Lower leg skin (tissue), 4 donors: ENCODE data around the gene SNRPD3. TPM values are rescaled to one million over a fixed set of nuclear protein-coding genes. Genes with fewer than 3 reads are reported as not detected.

Experiments used
- DNase-seq, 2 donors: peaks; one replicate each; pipeline ENCODE4 v3.0.0-alpha.2; 2019; ENCODE audit warnings: low spot score in 2 of 2
- H3K4me3 ChIP-seq: fragments of 200-600 bp; sonication (generic); 2 replicates; pipeline ENCODE4 v1.5.1; 2017; ENCODE audit warnings: mild to moderate bottlenecking, low read depth; ENCODE audit not compliant: poor library complexity, severe bottlenecking
- CTCF ChIP-seq, 3 donors: fragments of 450-650 bp; IDR thresholded peaks; one replicate each; pipeline ENCODE4 v1.5.1; 2016; ENCODE audit warnings: antibody characterized with exemption in 3 of 3, mild to moderate bottlenecking in 3 of 3, moderate library complexity in 2 of 3
- POLR2A ChIP-seq, 2 donors: fragments of 450-650 bp; IDR thresholded peaks; one replicate each; pipeline ENCODE4 v1.6.1; 2016 to 2017; ENCODE audit warnings: antibody characterized with exemption in 2 of 2, mild to moderate bottlenecking in 1 of 2, moderate library complexity in 1 of 2
- WGBS, 2 donors: methylation state at CpG; one replicate each; pipeline ENCODE4 v1.1.5; 2018; 5-methylcytosine and 5-hydroxymethylcytosine counted together
- intact Hi-C: fragments of 100-400 bp; cut with DNase I; formaldehyde crosslinking; loops from one replicate; pipeline ENCODE4 v1.15.0; 2023; ENCODE audit warnings: low total_unique reads
- total RNA-seq, 4 donors: library from RNA; depleted of rRNA; stranded (reverse); fragments of >200 nt; gene quantifications; one replicate each; pipeline ENCODE4 v1.1.0, GENCODE V29; 2016

The SNRPD3 gene
- total RNA-seq, 4 donors from 2014 or later, result 108 to 134 (median 116) TPM

- H3K4me3 ChIP-seq, result peak within 1 kb of the TSS; percentile 91
- intact Hi-C loops, result no loop called here
- WGBS, 2 donors, result 0 to 1% methylated on average over 36 to 44 of the region's 64 CpGs
- TF ChIP-seq CTCF (IDR thresholded peaks at IDR 0.05) (no peak), POLR2A (IDR thresholded peaks at IDR 0.05) (no peak)
- peak in 1 of 2 donors; percentile 34 for DNase-seq
Measured at GRCh38 chr22:24554313-24555164, 1.3 kb upstream of the SNRPD3 start, which contains the start of gene GUCD1. Gene GUCD1, minus strand, starts transcription at chr22:24555138. Its CDS starts 147 bp downstream, at chr22:24554991.

- no peak for TF ChIP-seq CTCF (IDR thresholded peaks at IDR 0.05)
- no peak for TF ChIP-seq POLR2A (IDR thresholded peaks at IDR 0.05)
- no peak overlapping the region for H3K4me3 ChIP-seq
- 74 to 84% methylated on average over 4 of the region's 4 CpGs for WGBS, 2 donors
- intact Hi-C loops, result no loop called here
- no peak for DNase-seq
Measured at GRCh38 chr22:24559471-24559870, 3.7 kb downstream of the SNRPD3 start.

- TF ChIP-seq CTCF (IDR thresholded peaks at IDR 0.05), result no peak
- TF ChIP-seq POLR2A (IDR thresholded peaks at IDR 0.05), result no peak
- H3K4me3 ChIP-seq, result no peak overlapping the region
- intact Hi-C loops, result no loop called here
- DNase-seq, result no peak
- 84 to 86% methylated on average over 2 of the region's 2 CpGs for WGBS, 2 donors
Measured at GRCh38 chr22:24563246-24563645, 7.4 kb downstream of the SNRPD3 start.

- 40 to 48% methylated on average over 2 of the region's 2 CpGs for whole genome bisulfite sequencing, 2 donors
- TF ChIP-seq CTCF (IDR thresholded peaks at IDR 0.05) (no peak), POLR2A (IDR thresholded peaks at IDR 0.05) (no peak)
- no peak overlapping the region for H3K4me3 ChIP-seq
- intact Hi-C loops, result no loop called here
- DNase-seq, result no peak
Measured at GRCh38 chr22:24564376-24565058, 8.7 kb downstream of the SNRPD3 start.

- TF ChIP-seq CTCF (IDR thresholded peaks at IDR 0.05) (no peak), POLR2A (IDR thresholded peaks at IDR 0.05) (no peak)
- WGBS, 2 donors, result 84 to 91% methylated on average over 2 of the region's 2 CpGs
- intact Hi-C loops, result no loop called here
- H3K4me3 ChIP-seq, result no peak overlapping the region
- DNase-seq, result no peak
Measured at GRCh38 chr22:24565077-24565476, 9.3 kb downstream of the SNRPD3 start.
